EH (cell line): Measurements from ENCODE around the gene ZNF740.
A peak's percentile ranks its signal among the peaks of the same experiment; 100 is the strongest.
"Not testable (repeated sequence)": the region's sequence is repeated elsewhere in the genome, so short reads cannot be mapped to it uniquely, and the experiment has no call there.

Experiments
- DNase-seq: peaks from one replicate; pipeline ENCODE4 v3.0.0-alpha.2; 2015; ENCODE audit warnings: low read depth

Gene ZNF740

DNA sequence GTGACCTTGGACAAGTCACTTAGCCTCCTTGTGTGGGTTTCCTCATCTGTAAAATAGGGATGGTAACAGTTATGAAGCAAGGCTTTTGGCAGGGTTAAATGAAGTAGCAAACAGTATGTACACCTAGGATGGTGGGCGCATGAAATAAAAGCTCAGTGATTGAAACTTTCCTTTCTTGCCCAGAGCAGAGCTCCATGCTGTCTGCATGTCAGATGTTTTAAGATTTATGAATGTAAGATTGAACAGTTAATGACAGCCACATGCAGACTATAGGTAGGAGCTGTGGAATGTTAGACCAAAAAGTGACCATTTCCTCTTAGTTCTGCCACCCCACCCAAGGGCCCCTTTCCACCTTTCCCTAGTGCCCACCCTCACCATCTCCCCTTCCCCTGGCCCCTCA is 14.5 kb downstream of the ZNF740 start:
- DNase-seq = no peak

GRCh38 chr12:53195516-53196420 is 15.2 kb downstream of the ZNF740 start:
- DNase-seq = no peak

GRCh38 chr12:53196486-53196885 is 16.0 kb downstream of the ZNF740 start:
- no peak for DNase-seq

- no peak for DNase-seq
Measured at GRCh38 chr12:53197011-53197640, 16.6 kb downstream of the ZNF740 start.

- no peak for DNase-seq
Measured at GRCh38 chr12:53198486-53199110, 18.1 kb downstream of the ZNF740 start.

GRCh38 chr12:53199700-53200099 is 19.2 kb downstream of the ZNF740 start:
- DNase-seq = no peak

- DNase-seq = no peak
Measured at GRCh38 chr12:53200107-53200457, 19.6 kb downstream of the ZNF740 start.

DNA sequence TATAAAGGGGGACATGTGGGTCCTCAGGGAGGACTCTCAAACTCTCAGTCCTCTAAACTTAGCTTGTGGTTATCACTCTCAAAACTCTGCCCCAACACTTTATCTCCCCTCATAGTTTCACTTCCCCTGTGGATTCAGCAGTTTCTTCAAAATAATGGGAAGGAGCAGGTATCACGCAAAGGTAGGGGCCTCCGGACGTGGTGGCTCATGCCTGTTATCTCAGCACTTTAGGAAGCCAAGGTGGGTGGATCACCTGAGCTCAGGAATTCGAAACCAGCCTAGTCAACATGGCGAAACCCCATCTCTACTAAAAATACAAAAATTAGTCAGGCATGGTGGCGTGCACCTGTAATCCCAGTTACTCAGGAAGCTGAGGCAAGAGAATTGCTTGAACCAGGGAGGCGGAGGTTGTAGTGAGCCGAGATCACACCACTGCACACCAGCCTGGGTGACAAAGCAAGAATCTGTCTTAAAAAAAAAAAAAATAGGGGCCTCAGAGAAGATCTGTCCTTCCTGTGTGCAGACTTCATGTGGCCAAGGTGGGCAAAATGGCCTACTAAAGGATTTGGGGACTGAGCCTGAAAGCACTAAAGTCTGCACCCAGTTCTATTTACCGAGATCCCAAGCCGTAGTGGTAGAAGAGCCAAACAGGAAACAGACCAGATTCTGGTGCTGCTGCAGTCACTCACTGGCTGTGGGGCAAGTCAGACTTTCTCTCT is 20.1 kb downstream of the ZNF740 start:
- DNase-seq = no peak

- DNase-seq = peak; percentile 56
Measured at GRCh38 chr12:53201177-53201541, 20.6 kb downstream of the ZNF740 start.

- no peak for DNase-seq
Measured at GRCh38 chr12:53201639-53202038, 21.1 kb downstream of the ZNF740 start.

- not testable (repeated sequence) for DNase-seq
Measured at GRCh38 chr12:53202316-53202715, 21.8 kb downstream of the ZNF740 start.

DNA sequence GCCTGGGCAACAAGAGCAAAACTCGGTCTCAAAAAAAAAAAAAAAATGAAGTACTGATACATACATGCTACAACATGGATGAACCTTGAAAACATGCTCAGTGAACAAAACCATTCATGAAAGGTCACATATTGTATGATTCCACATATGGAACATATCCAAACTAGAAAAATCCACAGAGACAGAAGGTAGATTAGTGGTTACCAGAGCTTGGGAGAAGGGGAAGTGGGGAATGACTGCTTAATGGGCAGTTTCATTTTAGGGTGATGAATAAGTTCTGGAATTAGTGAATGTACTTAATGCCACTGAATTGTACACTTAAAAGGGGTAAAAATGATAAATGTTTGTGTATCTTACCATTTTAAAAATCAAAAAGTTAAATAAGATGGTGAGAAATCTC is 23.8 kb downstream of the ZNF740 start:
- DNase-seq = no peak

GRCh38 chr12:53205747-53206419 is 25.4 kb downstream of the ZNF740 start:
- DNase-seq = peak; percentile 90

- no peak for DNase-seq
Measured at GRCh38 chr12:53207042-53207441, 26.5 kb downstream of the ZNF740 start, which contains the start of gene ITGB7. TSS of gene ITGB7 (minus strand) at chr12:53207251. CDS start at chr12:53200443, 6,808 bp downstream.

- no peak for DNase-seq
Measured at GRCh38 chr12:53208435-53208834, 27.9 kb downstream of the ZNF740 start.

GRCh38 chr12:53208877-53209463 is 28.4 kb downstream of the ZNF740 start:
- DNase-seq = no peak

- no peak for DNase-seq
Measured at GRCh38 chr12:53210843-53211242, 30.3 kb downstream of the ZNF740 start.

DNA sequence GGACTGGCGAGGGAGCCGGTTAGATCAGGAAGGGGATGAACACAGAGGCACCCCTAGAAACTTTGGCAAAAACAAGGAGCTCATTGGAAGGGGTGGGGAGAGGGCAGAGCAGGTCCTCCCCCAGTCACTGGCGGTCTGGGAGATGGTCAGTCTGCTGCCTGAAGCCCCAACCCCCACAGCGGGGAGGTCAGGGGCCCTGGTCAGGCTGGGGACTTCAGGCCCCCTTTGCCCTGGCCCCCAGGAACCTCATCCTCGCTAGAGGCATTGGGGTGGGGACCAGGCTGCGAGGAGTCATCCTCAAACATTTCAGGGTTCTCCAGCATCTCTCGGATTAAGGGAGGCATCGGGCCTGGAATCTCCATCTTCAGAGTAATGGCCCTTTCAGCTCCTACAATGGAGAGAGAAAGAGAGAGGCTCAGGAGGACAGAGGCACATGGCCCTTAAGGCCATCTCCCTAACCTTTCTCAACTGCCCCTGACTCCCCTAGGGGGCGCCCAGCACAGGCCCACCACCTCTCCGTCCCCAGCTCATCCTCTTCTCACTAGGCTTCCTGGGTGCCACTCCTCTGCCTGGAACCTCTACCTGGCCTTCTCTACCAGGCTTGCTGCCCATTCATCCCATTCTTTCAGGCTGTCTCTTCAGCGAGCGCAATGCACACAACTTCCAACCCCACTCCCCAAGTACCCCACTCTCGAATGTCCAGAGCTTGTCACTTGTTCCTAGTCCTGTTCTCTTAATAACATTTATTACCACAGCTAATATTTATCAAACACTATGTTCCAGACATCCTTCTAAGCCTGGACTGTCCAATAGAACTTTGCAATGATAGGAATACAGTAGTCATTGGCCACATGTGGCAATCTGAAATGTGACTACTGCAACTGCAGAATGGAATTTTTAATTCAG is 31.2 kb downstream of the ZNF740 start:
- no peak for DNase-seq

DNA sequence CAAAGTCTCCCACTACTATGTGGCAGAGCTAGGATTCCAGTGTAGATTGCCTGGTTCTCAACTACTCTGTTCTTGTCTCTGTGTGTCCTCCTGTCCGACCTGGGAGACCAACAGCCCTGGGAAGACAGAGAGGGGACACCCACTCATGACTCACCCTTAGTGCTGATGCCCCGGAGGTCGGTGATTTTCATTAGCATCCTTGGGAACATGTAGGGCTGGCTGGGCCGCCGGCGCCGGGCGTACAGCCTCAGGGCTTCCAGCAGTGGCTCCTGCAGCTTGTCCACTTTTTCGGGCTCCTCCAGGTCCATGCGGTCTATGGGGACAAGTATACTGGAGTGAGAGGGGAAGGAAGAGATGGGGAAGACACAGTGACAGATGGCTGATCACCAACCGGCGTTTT is 32.4 kb downstream of the ZNF740 start:
- peak; percentile 38 for DNase-seq

DNA sequence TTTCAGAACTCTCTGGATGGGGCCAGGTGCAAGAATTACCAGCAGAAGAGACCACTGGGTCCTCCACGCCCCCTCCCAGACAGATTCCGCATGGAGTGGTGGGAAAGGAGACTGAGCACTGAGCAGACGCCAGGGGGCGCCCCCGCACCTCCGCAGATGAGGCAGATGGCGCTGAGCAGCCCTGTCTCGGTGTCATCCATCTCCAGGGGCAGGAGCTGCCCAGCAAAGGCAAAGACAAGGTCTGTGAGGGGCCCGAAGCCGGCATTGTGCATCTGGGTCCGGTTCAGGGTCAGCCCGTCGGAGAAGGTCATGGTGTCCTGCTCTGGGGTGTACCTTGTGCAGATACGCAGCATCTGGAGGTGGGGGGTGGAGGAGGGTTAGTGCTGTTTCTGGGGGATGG is 32.8 kb downstream of the ZNF740 start:
- peak; percentile 80 for DNase-seq
